GM18511 (cell line): ENCODE measurements around the gene PLD5.
A peak's percentile ranks its signal among the peaks of the same experiment; 100 is the strongest.

Experiments used
- ATAC-seq: cut with Tn5 transposase; IDR thresholded peaks from one replicate; pipeline ENCODE4 v1.9.1; 2021; ENCODE audit warnings: mild to moderate bottlenecking, moderate library complexity; ENCODE audit not compliant: unreplicated experiment

The PLD5 gene

DNA sequence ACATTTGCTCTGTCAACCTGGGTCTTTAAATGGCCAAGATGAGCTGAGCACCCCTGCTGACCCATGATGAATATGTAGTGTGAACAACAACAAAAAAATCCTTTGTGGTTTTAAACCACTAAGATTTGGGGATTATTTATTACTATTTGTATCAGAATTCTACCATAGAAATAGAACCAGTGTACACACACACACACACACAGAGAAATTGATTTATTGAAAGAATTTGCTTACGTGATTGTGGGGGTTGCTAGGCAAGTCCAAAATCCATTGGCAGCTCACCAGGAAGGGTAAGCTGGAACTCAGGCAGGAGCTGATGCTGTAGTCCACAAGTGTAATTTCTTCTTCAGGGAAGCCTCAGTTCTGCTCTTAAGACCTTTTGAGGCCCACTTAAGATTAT lies 443.1 kb downstream of the PLD5 start:
- ATAC-seq: no peak

DNA sequence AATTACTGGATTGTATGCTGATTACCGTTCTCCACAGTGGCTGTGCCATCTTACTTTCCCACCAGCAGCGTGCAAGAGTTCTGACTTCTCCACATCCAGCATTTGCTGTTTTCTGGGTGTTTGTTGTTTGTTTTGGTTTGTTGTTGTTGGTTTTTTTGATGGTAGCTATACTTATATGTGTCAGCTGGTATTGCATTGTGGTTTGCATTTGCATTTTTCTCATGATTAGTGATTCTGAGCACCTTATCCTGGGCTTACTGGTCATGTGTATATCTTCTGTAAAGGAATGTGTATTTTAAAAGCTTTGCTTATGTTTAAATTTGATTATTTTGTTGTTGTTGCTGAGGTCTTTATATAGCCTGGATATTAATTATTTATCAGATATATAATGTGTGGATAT lies 458.7 kb downstream of the PLD5 start:
- ATAC-seq: no peak

DNA sequence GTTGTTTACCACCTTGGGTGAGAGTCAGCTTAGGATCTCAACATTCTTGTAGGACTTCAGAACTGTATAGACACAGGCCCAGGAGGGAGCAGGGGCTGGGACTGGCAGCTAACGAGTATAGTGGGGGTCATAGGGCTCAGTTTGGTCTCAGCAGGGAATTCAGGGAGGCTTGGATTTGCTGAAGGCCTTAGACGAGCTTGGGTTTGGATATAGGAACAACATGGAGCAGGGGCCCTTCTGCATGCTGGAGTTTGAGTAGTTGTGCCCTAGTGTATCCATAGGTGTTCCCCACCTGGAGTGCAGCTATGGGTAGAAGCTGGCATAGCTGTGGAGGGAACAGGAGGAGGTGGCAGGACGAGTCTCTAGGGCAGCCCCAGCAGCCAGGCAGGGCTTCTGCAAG lies 462.2 kb downstream of the PLD5 start:
- no peak for ATAC-seq

DNA sequence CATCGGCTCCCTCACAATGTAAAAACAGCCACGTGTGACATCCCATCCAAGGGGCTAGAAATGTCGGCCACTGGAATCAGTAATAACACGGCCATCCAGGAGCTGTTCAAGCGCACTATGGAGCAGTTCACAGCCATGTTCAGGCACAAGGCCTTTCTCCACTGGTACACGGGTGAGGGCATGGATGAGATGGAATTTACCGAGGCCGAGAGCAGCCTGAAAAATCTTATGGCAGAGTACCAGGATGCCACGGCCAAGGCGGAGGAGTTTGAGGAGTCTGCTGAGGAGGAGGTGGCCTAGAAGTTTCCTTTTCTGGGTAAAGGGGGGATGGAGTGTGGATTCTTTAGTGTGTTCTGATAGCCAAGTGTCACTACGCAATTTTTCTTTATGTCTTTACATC lies 464.5 kb downstream of the PLD5 start:
- no peak for ATAC-seq

DNA sequence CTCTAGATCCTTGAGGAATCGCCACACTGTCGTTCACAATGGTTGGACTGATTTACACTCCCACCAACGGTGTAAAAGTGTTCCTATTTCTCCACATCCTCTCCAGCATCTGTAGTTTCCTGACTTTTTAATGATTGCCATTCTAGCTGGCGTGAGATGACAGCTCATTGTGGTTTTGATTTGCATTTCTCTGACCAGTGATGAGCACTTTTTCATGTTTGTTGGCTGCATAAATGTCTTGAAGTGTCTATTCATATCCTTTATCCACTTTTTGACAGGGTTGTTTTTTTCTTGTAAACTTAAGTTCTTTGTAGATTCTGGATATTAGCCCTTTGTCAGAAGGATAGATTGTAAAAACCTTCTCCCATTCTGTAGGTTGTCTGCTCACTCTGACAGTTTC lies 465.9 kb downstream of the PLD5 start:
- peak; percentile 86 for ATAC-seq

DNA sequence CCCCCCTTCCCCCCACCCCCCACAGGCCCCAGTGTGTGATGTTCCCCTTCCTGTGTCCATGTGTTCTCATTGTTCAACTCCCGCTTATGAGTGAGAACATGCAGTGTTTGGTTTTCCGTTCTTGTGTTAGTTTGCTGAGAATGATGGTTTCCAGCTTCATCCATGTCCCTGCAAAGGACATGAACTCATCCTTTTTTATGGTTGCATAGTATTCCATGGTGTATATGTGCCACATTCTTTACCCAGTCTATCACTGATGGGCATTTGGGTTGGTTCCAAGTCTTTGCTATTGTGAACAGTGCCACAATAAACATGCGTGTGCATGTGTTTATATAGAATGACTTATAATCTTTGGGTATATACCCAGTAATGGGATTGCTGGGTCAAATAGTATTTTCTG lies 466.3 kb downstream of the PLD5 start:
- peak; percentile 9 for ATAC-seq

DNA sequence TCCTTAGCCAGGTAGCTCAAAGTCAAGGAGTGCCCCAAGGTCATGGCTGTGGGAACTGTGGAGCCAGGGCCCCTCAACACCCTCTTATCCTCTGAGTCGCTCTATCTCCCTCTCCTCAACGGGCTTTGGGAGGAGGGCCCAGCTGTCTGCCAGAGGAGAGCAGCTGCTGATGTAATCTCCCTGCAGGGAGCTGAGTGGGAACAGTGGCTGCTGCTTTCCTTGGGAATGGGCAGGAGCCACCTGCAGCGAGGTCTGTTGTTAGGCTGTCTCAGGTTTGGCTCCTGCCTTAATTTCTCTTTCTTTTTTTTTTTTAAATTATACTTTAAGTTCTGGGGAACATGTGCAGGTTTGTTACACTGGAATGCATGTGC lies 466.8 kb downstream of the PLD5 start:
- no peak for ATAC-seq

DNA sequence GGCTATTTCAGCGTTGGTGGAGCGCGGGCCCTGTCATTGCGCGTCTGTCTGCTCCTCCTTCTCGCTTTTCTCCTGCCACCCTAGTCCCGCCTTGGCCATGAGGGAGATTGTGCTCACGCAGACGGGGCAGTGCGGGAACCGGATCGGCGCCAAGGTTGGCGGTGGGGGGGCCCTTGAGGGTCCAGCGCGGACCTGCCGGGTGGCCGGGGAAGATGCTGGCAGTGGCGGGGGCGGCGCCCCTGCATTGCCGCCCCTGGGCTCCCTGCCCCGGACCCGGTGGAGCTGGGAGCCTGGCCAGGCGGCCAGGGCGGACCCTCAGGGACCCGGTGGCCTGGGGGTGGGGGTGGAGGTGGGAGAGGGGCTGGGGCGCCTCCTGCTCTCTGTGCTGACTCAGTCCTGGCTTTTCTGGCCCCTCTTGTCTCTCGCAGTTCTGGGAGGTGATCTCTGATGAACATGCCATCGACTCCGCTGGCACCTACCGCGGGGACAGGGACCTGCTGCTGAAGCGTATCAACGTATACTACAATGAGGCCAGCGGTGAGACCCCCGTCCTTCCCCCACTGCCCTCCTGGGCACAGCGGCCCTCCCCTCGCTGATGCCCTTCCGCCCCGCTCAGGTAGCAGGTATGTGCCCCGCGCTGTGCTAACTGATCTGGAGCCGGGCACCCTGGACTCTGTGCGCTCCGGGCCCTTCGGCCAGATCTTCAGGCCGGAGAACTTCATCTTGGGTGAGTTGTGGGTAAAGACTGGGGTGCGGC lies 467.3 kb downstream of the PLD5 start:
- no peak for ATAC-seq

DNA sequence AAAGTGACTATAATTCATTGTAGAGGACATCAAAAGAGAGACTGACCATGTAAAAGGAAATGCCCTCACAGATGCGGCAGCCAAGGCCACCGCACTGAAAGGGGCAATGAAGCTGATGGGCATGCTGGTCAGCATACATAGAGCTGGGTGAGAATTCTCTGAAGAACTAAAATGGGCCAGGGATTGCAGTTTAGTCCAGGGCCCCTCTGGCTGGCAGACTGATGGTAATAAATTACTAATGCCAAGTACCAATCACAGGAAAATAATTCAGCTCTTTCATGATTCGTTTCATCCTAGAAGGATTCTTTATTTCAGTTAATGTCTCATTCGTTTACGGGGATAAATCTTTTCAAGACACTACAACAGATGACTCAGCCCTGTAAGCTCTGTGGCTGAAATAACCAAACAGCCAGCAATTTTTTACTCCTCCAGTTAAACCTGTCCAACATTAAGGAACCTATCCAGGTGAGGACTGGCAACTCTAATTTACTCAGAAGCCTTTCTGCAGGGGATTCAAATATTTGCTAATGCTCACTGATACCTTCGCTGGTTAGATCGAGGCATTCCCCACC lies 468.7 kb downstream of the PLD5 start:
- ATAC-seq: no peak

DNA sequence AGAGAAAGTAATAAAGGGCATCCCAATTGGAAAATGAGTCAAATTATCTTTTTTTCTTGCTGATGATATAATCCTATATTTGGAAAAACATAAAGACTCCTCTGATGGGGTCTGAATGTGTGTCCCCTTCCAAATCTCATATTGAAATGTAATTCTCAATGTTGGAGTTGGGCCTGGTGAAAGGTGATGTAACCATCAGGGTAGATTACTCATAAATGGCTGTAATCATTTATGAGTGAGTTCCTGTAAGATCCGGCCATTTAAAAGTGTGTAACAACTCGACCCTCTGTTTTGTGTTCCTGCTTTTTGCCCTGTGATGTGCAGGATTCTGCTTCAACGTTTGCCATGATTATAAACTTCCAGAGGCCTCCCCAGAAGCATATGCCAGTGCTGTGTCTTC lies 481.3 kb downstream of the PLD5 start:
- no peak for ATAC-seq

DNA sequence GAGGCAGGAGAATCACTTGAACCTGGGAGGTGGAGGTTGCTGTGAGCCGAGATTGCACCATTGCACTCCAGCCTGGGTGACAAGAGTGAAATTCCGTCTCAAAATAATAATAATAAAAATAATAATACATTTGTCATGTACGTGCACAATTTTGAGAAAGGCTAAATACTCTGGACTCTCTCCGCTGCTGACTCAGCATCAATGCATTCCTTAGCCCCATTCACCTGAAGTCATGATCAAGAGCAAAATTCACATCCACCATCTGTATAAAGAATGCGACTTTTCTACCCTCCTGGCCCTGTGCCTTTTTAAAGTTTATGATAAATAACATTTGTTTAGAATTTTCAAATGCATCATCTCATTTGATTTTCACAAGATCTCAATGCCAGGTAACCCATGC lies 490.1 kb downstream of the PLD5 start:
- no peak for ATAC-seq

DNA sequence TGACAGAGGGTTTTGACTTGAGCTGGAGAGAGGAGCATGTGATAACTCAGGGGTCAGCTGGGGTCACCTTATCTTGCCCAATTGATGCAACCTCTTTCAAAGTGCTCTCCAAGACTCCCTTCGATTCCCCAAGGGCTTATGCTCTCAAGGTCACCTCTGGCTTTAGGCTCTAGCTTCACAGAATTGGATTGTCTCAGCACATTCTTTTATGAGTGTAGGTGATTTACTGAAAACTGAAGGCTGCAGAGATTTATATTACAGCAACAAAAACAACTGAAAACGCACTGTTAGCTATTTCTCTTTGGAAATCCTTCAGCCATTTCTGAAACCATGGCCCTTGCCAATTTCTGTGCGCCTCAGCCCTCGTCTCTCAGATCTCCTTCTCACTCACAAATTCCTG lies 491.1 kb downstream of the PLD5 start:
- ATAC-seq: no peak
